Activated CD4-positive, alpha-beta T cell treated with anti-CD3 and anti-CD28 coated beads for 36 hours (primary cell): ENCODE measurements around the gene NTM. TPM values are rescaled to one million over a fixed set of nuclear protein-coding genes. Genes with fewer than 3 reads are reported as not detected.

Experiments
- ATAC-seq: fragments of 200-7000 bp; cut with Tn5 transposase; one replicate; pipeline ENCODE4 v1.10.0; 2021; ENCODE audit warnings: mild to moderate bottlenecking, moderate library complexity
- CTCF ChIA-PET: fragments of 350-600 bp; sonication (Branson Sonifier 250); formaldehyde crosslinking; loops from one replicate; lab custom pipeline; 2021; ENCODE audit warnings: antibody characterized with exemption; lab: Charles Lee
- POLR2A ChIA-PET: fragments of 350-600 bp; sonication (Branson Sonifier 250); formaldehyde crosslinking; loops from one replicate; lab custom pipeline; 2021; ENCODE audit warnings: antibody characterized with exemption, inconsistent platforms; lab: Charles Lee
- DNase-seq: peaks from one replicate; pipeline ENCODE4 v3.0.0-alpha.2; 2020
- H3K27ac Mint-ChIP-seq: one replicate; pipeline ENCODE4 v1.8.0; 2021; ENCODE audit warnings: mixed read lengths
- H3K27me3 Mint-ChIP-seq: one replicate; pipeline ENCODE4 v1.8.0; 2021; ENCODE audit warnings: mixed read lengths
- H3K36me3 Mint-ChIP-seq: one replicate; pipeline ENCODE4 v1.8.0; 2021; ENCODE audit warnings: low read depth, mixed read lengths
- H3K4me1 Mint-ChIP-seq: one replicate; pipeline ENCODE4 v1.8.0; 2021; ENCODE audit warnings: mixed read lengths
- H3K4me3 Mint-ChIP-seq: one replicate; pipeline ENCODE4 v1.8.0; 2021; ENCODE audit warnings: mild to moderate bottlenecking, moderate library complexity, mixed read lengths
- H3K9me3 Mint-ChIP-seq: one replicate; pipeline ENCODE4 v1.8.0; 2021; ENCODE audit warnings: low read depth, mixed read lengths
- intact Hi-C, 2 experiments: fragments of 100-400 bp; cut with DNase I in 1 of 2; cut with micrococcal nuclease in 1 of 2; formaldehyde crosslinking; loops; one replicate each; pipeline versions ENCODE4 v1.14.2 to v1.15.1; 2022 to 2024; cut with DNase I, micrococcal nuclease
- total RNA-seq, 2 experiments: library from RNA; stranded (reverse); gene quantifications; one replicate each; pipeline ENCODE4 v1.2.3, GENCODE V29; 2021

Gene NTM
- total RNA-seq, 2 experiments from 2014 or later = not detected

DNA sequence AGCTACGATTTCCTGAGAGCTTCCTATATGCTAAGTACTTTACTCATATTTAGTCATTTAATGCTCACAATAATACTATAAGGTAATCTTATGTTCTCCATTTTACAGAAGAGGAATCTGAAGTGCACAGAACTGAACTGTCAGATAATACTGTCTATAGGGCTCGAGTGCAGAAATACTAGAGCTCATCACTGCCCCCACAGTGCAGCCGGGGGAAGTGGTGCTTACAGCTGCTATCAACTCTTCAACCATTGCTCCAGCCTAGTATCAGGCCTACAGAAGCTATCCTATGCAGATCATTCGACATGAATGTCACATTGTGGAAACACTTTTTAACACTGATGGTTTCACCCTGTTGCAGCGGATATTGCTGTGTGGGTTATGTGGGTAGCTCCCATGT, 929.9 kb downstream of the NTM start:
- POLR2A ChIA-PET = no interaction called here
- no peaks in the 10 kb centered on the region for H3K4me1 Mint-ChIP-seq
- intact Hi-C loops = no loop called here
- H3K27ac Mint-ChIP-seq = no peak overlapping the region
- DNase-seq (no peak), ATAC-seq (no peak)
- CTCF ChIA-PET = interaction anchor here (0.6 kb wide), 1 partner anchor 10 kb away, joined by 3 read pairs; no protein-coding TSS in a partner anchor
- peaks cover 5% of the 10 kb centered on the region for H3K9me3 Mint-ChIP-seq
- H3K27me3 Mint-ChIP-seq = no peaks in the 10 kb centered on the region
- H3K4me3 Mint-ChIP-seq = no peak overlapping the region
- H3K36me3 Mint-ChIP-seq = no peaks in the 10 kb centered on the region

DNA sequence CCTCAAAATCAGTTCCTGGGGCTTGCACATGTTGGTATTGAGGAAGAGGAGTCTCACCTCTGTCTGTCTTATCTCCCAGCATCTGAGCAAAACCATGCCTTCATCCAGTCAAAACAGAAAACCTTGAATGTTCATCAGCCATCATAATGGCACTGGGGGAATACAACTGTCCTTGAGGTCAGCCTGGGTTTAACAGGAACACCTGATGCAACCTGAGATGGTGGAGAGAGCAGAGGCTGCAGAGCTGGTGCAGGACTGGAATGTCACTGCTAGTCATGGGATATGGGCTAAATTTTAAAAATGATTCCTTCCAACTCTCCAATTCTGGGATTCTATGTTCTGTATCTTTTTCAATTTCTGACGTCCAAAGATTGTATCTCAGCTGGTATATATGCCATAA, 931.0 kb downstream of the NTM start:
- Mint-ChIP-seq H3K27ac (no peak overlapping the region), H3K27me3 (no peaks in the 10 kb centered on the region), H3K4me1 (no peaks in the 10 kb centered on the region), H3K36me3 (no peaks in the 10 kb centered on the region), H3K9me3 (peaks cover 5% of the 10 kb centered on the region), H3K4me3 (no peak overlapping the region)
- CTCF ChIA-PET = no interaction called here
- no peak for DNase-seq
- no peak for ATAC-seq
- intact Hi-C loops = no loop called here
- POLR2A ChIA-PET = no interaction called here

DNA sequence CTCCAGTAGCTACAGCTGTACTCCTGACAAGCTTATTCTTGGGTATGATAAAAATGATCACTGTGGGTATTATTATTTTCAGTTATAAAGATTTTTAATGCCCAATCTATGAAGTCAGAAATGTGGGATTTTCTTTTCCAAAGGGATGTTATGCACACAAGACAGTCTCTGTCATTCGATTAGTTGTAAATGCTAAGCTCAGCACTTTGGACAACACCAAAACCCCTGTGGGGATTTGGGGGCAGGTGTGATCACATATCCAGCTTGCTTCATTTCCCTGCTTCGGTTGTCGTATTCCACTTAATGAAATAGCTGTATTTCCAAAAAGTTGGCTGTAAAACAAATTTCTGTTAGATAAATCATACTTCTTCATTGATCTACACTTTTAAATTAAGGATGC, 931.5 kb downstream of the NTM start:
- ChIA-PET POLR2A (no interaction called here), CTCF (no interaction called here)
- Mint-ChIP-seq H3K4me3 (no peak overlapping the region), H3K9me3 (peaks cover 5% of the 10 kb centered on the region), H3K27ac (no peak overlapping the region), H3K27me3 (no peaks in the 10 kb centered on the region), H3K4me1 (no peaks in the 10 kb centered on the region), H3K36me3 (no peaks in the 10 kb centered on the region)
- DNase-seq (no peak), ATAC-seq (no peak)
- intact Hi-C loops = no loop called here

DNA sequence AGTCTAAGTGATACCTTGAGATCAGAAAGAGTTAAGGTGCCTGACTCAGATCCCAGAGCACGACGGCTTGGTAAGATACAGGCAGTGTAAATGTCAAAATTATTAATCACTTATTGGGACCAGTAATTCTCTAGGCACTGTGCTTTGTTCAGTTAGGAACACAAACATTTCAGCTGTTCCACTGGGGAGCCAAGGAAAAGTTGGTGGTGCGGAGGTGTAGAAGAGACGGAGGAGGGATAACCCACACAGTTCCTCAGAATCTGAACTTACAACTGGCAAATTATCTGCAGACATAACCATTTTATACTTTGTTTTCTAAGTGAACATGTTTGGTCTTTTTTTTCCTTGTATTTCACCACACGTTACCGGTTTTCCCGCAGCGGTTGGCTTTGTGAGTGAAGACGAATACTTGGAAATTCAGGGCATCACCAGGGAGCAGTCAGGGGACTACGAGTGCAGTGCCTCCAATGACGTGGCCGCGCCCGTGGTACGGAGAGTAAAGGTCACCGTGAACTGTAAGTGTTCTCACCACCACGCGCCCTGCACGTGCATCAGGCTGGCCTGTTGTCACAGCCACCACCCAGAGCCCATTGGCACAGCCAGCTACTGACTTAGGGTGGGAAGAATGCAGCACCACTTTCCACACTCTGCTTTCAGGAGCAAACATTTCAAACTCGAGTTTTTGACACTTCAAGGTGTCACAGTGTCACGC, 937.0 kb downstream of the NTM start:
- H3K36me3 Mint-ChIP-seq = no peaks in the 10 kb centered on the region
- POLR2A ChIA-PET = no interaction called here
- intact Hi-C loops = no loop called here
- H3K27me3 Mint-ChIP-seq = no peaks in the 10 kb centered on the region
- no peak overlapping the region for H3K27ac Mint-ChIP-seq
- CTCF ChIA-PET = no interaction called here
- no peak for ATAC-seq
- H3K9me3 Mint-ChIP-seq = peaks cover 2% of the 10 kb centered on the region
- no peak for DNase-seq
- H3K4me3 Mint-ChIP-seq = no peak overlapping the region
- no peaks in the 10 kb centered on the region for H3K4me1 Mint-ChIP-seq

DNA sequence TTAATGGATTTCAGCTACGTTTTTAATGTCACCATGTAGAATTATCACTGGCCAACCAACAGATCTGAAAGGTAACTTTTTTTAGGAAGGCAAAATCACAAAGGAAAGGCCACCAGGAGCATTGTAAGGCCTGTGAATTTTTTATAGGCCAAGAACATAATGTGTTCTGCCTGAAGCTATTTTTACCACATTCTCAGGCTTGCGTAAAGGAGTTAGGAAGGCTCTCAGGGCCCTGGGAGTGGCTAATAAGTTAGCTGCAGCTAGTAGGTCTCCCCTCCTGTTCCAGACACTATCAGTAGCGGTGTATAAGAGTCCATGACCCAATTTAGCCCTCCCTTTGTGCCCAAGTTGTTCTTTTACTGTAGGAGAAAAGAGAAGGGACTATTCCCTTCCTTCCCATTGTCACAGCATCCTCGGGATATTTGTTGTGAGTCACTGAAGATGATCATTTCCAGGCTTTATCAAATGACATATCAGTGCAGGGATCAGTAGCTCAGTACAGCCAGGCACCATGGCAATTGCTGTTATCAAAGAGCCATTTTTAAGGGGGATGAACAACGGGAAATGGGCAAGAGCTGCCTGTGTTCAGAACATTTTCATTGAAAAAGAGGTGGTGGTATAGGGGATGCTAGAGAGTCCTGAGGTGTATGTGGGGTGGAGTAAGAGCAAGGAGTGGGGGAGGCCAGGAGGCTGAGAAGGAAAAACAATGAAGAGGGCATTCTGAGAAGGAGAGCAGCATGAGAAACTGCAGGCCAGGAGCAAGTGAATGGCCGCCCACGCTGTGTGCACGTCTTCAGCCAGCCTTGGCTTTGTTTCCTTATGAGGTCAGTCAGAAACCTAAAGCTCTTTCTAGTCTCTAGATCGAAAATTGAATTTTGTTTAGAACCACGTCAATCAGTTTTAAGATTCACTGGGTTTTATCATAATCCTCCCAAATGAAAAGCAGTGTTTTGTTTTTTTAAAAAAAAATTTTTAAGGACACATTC, 940.3 kb downstream of the NTM start:
- ATAC-seq (no peak), DNase-seq (no peak)
- no peaks in the 10 kb centered on the region for H3K36me3 Mint-ChIP-seq
- no peak overlapping the region for H3K4me3 Mint-ChIP-seq
- H3K27me3 Mint-ChIP-seq = no peaks in the 10 kb centered on the region
- intact Hi-C loops = no loop called here
- no peaks in the 10 kb centered on the region for H3K4me1 Mint-ChIP-seq
- no peak overlapping the region for H3K27ac Mint-ChIP-seq
- ChIA-PET CTCF (interaction anchor here (0.7 to 1.3 kb wide), 3 partner anchors 20 to 327 kb away, joined by 3 to 4 read pairs (median 3); no protein-coding TSS in a partner anchor), POLR2A (no interaction called here)
- no peaks in the 10 kb centered on the region for H3K9me3 Mint-ChIP-seq

DNA sequence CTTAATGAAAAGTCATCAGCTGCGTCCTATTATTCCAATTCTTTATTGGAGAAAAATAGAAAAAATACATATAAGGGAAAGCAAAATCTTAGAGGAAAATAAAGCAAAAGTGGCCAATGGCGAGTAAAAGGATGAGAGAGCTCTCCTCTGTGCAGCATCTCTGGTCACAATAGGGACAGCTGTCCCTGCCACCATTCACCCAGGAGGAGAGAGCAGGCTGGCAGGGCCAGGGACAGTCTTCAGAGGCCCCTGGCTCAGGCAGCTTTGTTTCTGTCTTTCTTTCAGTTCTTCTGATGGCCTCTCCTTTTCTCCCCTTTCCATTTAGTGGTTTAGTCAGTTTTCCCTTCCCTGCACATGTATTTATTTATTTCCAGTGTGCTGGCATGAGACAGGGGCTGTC, 941.3 kb downstream of the NTM start:
- ATAC-seq (no peak), DNase-seq (no peak)
- no peak overlapping the region for H3K4me3 Mint-ChIP-seq
- CTCF ChIA-PET = interaction anchor here (0.6 to 1.3 kb wide), 2 partner anchors 21 to 70 kb away, joined by 3 read pairs; no protein-coding TSS in a partner anchor
- POLR2A ChIA-PET = no interaction called here
- intact Hi-C loops = loop anchor here in 1 of 2 experiments (1.0 kb wide), 1 partner anchor 563 kb away; no protein-coding TSS in a partner anchor
- no peaks in the 10 kb centered on the region for H3K36me3 Mint-ChIP-seq
- peaks cover 2% of the 10 kb centered on the region for H3K27me3 Mint-ChIP-seq
- H3K4me1 Mint-ChIP-seq = no peaks in the 10 kb centered on the region
- no peaks in the 10 kb centered on the region for H3K9me3 Mint-ChIP-seq
- no peak overlapping the region for H3K27ac Mint-ChIP-seq

DNA sequence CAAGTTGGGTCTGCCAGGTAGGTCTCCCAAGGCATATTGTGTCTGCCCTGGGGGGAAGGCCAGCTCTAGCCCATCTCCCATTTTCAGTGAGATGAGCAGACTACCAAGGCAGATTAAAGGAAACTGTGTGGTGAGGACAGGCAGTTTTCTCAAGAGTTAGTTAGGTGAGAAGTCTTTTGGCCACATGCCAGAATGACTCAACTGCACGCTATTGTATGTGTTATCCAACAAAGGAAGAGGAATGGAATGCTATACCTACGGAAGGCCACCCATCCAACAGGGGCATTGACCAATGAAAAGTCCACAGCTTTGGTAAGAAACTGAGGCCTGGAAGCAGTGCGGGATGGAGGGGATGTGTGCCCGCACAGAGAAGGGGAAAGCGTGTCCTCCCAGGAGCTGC, 941.7 kb downstream of the NTM start:
- H3K27me3 Mint-ChIP-seq = peaks cover 2% of the 10 kb centered on the region
- intact Hi-C loops = loop anchor here in 1 of 2 experiments (1.0 kb wide), 1 partner anchor 564 kb away; no protein-coding TSS in a partner anchor
- no peak overlapping the region for H3K4me3 Mint-ChIP-seq
- ChIA-PET CTCF (interaction anchor here (0.6 to 1.0 kb wide), 3 partner anchors 70 to 143 kb away, joined by 3 to 4 read pairs (median 3); no protein-coding TSS in a partner anchor), POLR2A (no interaction called here)
- H3K9me3 Mint-ChIP-seq = no peaks in the 10 kb centered on the region
- no peak for DNase-seq
- H3K36me3 Mint-ChIP-seq = no peaks in the 10 kb centered on the region
- no peak for ATAC-seq
- no peaks in the 10 kb centered on the region for H3K4me1 Mint-ChIP-seq
- H3K27ac Mint-ChIP-seq = no peak overlapping the region

DNA sequence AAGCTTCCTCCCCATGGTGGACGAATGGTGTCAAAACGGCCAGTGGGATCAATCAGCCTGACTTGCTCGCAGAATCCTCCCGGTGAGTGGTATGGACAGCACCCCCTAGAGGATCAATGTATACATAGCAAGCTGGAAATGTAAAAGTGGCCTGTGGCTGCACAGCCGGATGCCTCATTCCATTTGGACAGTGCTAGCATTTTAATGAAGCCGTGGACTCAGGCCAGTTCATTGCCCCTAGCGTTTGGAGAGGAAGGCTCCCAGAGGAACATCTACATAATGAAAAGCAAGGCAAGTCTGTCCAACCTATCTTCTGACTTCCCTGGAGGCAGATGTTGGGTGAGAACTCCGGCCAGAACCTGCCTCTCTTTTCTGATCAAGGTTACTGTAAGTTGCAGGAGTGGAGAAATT, 942.3 kb downstream of the NTM start:
- ATAC-seq = no peak
- peaks cover 2% of the 10 kb centered on the region for H3K27me3 Mint-ChIP-seq

DNA sequence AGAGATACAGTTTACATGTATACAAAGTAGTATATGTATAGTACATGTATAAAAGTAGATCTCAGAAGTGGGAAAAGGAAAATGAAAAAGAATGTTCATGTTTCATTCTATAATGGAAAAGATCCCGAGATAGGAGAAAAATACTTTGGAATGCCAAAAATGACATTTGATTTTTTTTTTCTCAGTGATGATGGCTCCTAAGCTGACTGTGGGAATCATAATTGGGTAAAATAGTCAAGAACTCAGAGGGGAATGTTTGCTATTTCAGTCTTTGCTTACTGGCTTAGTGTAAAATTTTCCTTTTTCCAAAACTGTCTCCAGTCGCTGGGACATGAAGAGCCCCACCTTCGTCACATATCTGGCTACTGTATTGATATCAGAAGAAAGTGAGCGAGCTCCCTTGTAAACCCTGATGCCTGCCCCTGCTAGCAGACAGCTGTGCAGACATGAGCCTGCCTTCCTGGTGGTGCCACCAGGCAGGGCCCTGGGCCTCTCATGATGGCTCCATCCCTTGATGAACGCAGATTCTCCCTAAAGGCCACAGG, 944.6 kb downstream of the NTM start:
- Mint-ChIP-seq H3K27ac (no peak overlapping the region), H3K4me1 (no peaks in the 10 kb centered on the region), H3K27me3 (peaks cover 2% of the 10 kb centered on the region), H3K36me3 (no peaks in the 10 kb centered on the region), H3K9me3 (no peaks in the 10 kb centered on the region), H3K4me3 (no peak overlapping the region)
- no peak for DNase-seq
- POLR2A ChIA-PET = no interaction called here
- intact Hi-C loops = no loop called here
- CTCF ChIA-PET = no interaction called here
- ATAC-seq = no peak

More for the DNA sequence above, 942.3 kb downstream of the NTM start:
- intact Hi-C loops = loop anchor here in 1 of 2 experiments (1.0 kb wide), 1 partner anchor 564 kb away; no protein-coding TSS in a partner anchor
- peak; percentile 9 for DNase-seq
- Mint-ChIP-seq H3K4me1 (no peaks in the 10 kb centered on the region), H3K9me3 (no peaks in the 10 kb centered on the region), H3K27ac (no peak overlapping the region), H3K4me3 (no peak overlapping the region), H3K36me3 (no peaks in the 10 kb centered on the region)
- ChIA-PET CTCF (interaction anchor here (0.6 to 1.0 kb wide), 3 partner anchors 81 to 1677 kb away, joined by 3 to 4 read pairs (median 3); no protein-coding TSS in a partner anchor), POLR2A (no interaction called here)

DNA sequence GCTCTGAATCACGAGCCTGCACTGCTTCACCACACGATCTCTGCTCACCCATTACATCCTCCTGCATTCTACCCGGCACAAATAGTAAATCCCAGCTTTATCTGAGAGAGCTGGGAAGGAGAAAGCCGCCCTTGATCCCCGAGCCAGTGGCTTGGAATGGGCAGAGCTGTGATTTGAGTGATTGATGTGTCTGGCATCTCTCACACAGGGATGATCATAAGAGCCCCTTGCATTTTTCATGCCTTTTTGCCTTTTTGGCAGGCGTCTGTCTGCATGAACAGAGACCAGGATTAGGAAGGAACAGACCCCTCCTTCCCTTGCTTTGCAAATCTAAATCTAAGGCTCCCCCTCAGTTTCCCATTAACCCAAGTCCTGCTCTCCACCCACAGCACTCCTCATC, 945.3 kb downstream of the NTM start:
- no peak for ATAC-seq
- CTCF ChIA-PET = no interaction called here

DNA sequence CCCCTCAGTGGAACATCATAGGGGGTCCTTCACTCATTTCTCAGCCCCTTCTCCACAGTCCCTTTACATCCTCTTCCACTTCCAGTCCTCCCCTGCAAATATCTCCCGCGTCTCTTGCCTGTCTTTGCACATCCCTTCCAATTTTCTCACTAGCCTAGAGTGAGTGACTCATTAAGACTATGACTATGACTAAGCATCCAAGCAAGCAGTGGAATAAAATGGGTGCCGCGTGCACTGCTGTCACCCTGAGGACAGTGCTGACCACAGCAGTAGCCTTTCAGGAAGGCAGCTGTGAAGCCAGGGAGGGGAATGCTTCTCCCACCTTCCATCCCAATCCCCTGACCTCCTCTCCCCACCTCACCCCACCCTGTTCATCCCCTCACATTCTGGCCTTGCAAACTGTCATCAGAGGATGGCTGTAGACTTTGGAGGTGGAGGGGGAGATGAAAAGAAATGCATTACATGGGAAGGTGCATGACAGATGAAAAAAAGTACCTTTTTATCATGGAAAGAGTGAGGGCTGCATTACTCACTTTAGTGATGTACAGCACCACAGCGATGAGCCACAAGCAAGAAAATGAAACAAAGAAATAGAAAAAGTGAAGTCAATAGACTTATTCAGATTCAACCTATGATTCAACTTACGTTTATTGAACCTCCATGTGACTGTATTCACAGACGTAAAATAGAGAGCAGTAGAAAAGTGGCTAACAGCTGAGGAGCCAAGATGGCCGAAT, 948.2 kb downstream of the NTM start:
- no peaks in the 10 kb centered on the region for H3K4me1 Mint-ChIP-seq
- H3K9me3 Mint-ChIP-seq = no peaks in the 10 kb centered on the region
- peaks cover 2% of the 10 kb centered on the region for H3K27me3 Mint-ChIP-seq
- H3K27ac Mint-ChIP-seq = no peak overlapping the region
- DNase-seq = peak; percentile 7
- ChIA-PET POLR2A (no interaction called here), CTCF (no interaction called here)
- ATAC-seq = peak; percentile 57
- intact Hi-C loops = no loop called here
- H3K36me3 Mint-ChIP-seq = no peaks in the 10 kb centered on the region
- H3K4me3 Mint-ChIP-seq = no peak overlapping the region

More for the DNA sequence above, 945.3 kb downstream of the NTM start:
- no peak for DNase-seq
- no peak overlapping the region for H3K4me3 Mint-ChIP-seq
- H3K27ac Mint-ChIP-seq = no peak overlapping the region
- POLR2A ChIA-PET = no interaction called here
- H3K9me3 Mint-ChIP-seq = no peaks in the 10 kb centered on the region
- no peaks in the 10 kb centered on the region for H3K36me3 Mint-ChIP-seq
- H3K27me3 Mint-ChIP-seq = peaks cover 2% of the 10 kb centered on the region
- H3K4me1 Mint-ChIP-seq = no peaks in the 10 kb centered on the region
- intact Hi-C loops = no loop called here
